Measurements from ENCODE around the gene CNIH2. TPM values are rescaled to one million over a fixed set of nuclear protein-coding genes. Genes with fewer than 3 reads are reported as not detected.

The CNIH2 gene
- total RNA-seq, 1 donor from 2014 or later = 2.7 TPM

DNA sequence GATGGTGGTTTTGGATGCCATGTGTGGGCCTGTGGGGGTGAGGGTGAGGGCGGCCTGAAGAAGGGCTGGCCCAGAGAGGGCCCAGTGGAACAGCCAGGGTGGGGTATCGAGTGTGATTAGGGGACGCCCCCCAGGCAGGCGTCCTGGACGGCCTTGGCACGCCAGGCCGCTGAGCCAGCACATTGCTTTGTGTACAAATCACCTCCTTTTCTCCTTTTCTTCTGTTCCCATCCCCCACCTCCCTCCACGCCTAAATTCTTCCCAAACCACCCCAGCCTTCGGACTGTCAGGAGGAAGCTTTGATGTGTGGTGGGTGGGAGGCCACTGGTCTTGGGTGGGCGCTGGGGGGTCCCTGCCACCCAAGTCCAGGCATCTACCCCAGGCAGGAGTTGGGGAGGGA, 46.7 kb downstream of the CNIH2 start:
- H3K9me3 Mint-ChIP-seq = no peaks in the 10 kb centered on the region
- DNase-seq = no peak
- H3K36me3 Mint-ChIP-seq (ENCODE audit: low read depth) = no peaks in the 10 kb centered on the region
- peaks cover 39% of the 10 kb centered on the region for H3K4me1 Mint-ChIP-seq
- H3K27ac Mint-ChIP-seq = no peak overlapping the region
- H3K4me3 Mint-ChIP-seq = no peak overlapping the region
- intact Hi-C loops (cut with micrococcal nuclease) = no loop called here
- no peaks in the 10 kb centered on the region for H3K27me3 Mint-ChIP-seq

GRCh38 chr11:66325263-66325671, 47.3 kb downstream of the CNIH2 start:
- H3K27ac Mint-ChIP-seq = no peak overlapping the region
- intact Hi-C loops (cut with micrococcal nuclease) = no loop called here
- H3K27me3 Mint-ChIP-seq = no peaks in the 10 kb centered on the region
- no peak for DNase-seq
- no peaks in the 10 kb centered on the region for H3K9me3 Mint-ChIP-seq
- no peaks in the 10 kb centered on the region for H3K36me3 Mint-ChIP-seq (ENCODE audit: low read depth)
- no peak overlapping the region for H3K4me3 Mint-ChIP-seq
- H3K4me1 Mint-ChIP-seq = peaks cover 37% of the 10 kb centered on the region

DNA sequence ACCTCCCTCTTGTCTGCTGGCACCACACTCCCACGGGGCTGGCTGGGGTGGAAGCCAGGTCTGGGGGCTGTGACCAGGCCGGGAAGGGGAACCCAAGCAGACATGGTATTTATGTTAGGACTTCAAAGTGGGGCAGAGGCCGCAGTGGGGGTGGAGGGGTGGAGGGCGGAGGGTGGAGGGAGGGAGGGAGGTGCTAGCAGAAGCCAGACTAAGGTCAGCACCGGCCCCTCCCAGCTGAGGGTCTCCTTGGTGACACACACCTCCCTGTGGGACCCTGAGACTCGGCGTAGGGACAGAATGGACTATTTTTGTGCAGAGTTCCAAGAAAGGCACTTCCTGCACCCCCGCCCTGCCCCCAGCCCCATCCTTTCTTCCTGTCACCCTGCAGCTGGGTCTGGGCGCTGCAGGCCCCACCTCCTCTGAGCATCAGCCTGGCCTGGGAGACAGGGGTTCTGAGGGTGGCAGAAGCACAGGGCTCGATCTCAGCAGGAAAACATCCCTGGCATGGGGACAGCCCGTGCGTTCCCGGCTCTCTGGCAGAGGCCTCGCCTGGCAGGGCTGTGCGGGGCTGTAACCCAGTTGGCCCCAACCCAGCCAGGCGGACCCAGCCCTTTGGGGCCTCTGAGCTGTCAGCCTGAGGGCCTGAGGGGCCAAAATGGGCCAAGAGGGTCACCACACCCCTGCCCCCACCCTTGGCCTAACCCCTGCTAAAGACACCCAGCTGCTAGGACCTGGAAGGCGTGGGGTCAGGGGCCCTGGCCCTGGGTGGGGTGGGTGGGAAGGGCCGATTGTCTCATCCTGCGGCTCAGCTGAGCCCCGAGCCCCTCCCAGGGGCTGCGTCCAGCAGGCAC, 48.5 kb downstream of the CNIH2 start:
- Mint-ChIP-seq H3K36me3 (ENCODE audit: low read depth) (no peaks in the 10 kb centered on the region), H3K4me3 (peak overlapping the region; percentile 48), H3K4me1 (peaks cover 37% of the 10 kb centered on the region)

DNA sequence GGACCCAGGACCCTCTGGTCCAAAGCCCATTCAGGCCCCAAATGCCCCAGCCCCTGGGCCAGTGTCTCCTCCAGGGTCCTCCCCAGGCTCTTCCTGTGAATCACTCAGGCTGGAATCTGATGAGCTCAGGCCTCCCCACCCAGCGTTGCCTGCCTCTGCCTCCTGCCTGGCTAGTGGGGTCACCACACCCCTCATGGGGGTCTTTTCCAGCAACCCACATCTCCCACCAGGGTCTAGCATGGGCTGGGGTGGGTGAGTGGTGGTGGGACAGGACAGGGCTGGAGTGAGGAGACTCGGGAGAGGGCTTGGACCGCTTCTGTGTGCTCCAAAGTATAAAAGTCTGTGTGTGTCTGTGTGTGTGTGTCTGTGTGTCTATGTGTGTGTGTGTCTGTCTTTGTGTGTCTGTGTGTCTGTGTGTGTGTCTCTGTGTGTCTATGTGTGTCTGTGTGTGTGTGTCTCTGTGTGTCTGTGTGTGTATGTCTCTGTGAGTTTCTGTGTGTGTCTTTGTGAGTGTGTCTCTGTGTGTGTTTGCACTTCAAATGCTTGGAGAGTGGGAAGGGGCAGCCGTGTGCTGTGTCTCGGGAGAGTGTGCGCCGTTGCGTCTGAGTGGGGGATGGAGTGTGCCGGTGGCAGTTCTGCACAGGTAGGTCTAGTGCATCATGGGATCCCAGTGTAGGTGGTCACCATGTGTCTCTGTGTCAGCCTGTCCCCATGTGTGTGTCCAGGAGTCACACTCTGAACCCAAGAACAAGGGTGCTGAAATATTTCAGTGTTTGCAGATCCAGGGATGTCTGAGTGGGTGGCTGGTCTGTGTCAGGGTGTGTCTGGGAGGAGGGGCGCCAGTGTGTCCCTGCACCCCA, 49.4 kb downstream of the CNIH2 start:
- Mint-ChIP-seq H3K4me1 (peaks cover 37% of the 10 kb centered on the region), H3K27ac (peak overlapping the region; percentile 72), H3K9me3 (no peaks in the 10 kb centered on the region), H3K36me3 (ENCODE audit: low read depth) (no peaks in the 10 kb centered on the region), H3K27me3 (no peaks in the 10 kb centered on the region), H3K4me3 (peak overlapping the region; percentile 15)
- intact Hi-C loops (cut with micrococcal nuclease) = loop anchor here (1.0 kb wide), 3 partner anchors 15 to 105 kb away; partner anchors contain the start of gene YIF1A
- DNase-seq = no peak

More for the DNA sequence above, 48.5 kb downstream of the CNIH2 start:
- intact Hi-C loops (cut with micrococcal nuclease) = no loop called here
- Mint-ChIP-seq H3K9me3 (no peaks in the 10 kb centered on the region), H3K27me3 (no peaks in the 10 kb centered on the region), H3K27ac (peak overlapping the region; percentile 83)
- DNase-seq = peak; percentile 86

DNA sequence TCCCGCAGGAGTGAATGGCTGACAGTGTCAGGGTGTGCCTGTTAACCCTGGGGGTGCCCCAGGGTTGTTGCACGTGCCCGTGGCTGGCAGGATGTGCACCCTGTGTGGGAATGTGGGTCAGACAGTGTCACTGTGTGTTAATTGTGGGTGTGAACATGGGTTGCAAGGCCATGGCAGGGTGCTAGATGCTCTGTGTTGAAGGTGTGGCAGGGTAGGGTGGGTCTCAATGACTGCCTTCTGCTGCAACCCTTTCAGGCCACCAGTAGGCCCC, 50.0 kb downstream of the CNIH2 start:
- no peaks in the 10 kb centered on the region for H3K27me3 Mint-ChIP-seq
- H3K36me3 Mint-ChIP-seq (ENCODE audit: low read depth) = no peaks in the 10 kb centered on the region
- intact Hi-C loops (cut with micrococcal nuclease) = loop anchor here (1.0 kb wide), 3 partner anchors 16 to 106 kb away; partner anchors contain the start of gene YIF1A
- peak overlapping the region; percentile 72 for H3K27ac Mint-ChIP-seq
- H3K9me3 Mint-ChIP-seq = no peaks in the 10 kb centered on the region
- H3K4me3 Mint-ChIP-seq = peak overlapping the region; percentile 34
- peak; percentile 73 for DNase-seq
- H3K4me1 Mint-ChIP-seq = peaks cover 37% of the 10 kb centered on the region

GRCh38 chr11:66328302-66329144, 50.5 kb downstream of the CNIH2 start:
- Mint-ChIP-seq H3K4me3 (peak overlapping the region; percentile 34), H3K36me3 (ENCODE audit: low read depth) (no peaks in the 10 kb centered on the region)

DNA sequence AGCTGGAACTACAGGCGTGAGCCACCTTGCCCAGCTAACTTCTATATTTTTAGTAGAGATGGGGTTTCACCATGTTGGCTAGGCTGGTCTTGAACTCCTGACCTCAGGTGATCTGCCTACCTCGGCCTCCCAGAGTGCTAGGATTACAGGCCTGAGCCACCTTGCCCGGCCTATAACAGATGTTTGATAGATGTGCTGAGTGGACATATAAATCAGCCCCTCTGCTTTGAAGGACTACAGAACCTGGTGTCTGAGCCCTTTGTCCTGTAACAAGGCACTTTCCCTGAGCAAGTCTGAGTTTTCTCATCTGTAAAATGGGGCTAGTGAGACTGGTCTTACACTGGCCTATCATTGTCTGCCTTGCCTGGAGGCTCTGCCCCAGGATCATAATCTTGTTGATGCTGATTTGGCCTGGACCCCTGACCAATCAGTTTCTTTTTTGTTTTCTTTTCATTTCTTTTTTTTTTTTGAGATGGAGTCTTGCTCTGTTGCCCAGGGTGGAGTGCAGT, 51.2 kb downstream of the CNIH2 start:
- no peaks in the 10 kb centered on the region for H3K36me3 Mint-ChIP-seq (ENCODE audit: low read depth)
- no peak overlapping the region for H3K27ac Mint-ChIP-seq
- H3K4me1 Mint-ChIP-seq = peaks cover 32% of the 10 kb centered on the region
- intact Hi-C loops (cut with micrococcal nuclease) = no loop called here
- H3K27me3 Mint-ChIP-seq = no peaks in the 10 kb centered on the region
- no peak for DNase-seq
- no peak overlapping the region for H3K4me3 Mint-ChIP-seq
- no peaks in the 10 kb centered on the region for H3K9me3 Mint-ChIP-seq

More at GRCh38 chr11:66328302-66329144, 50.5 kb downstream of the CNIH2 start:
- Mint-ChIP-seq H3K9me3 (no peaks in the 10 kb centered on the region), H3K4me1 (peaks cover 37% of the 10 kb centered on the region), H3K27me3 (no peaks in the 10 kb centered on the region), H3K27ac (peak overlapping the region; percentile 72)
- intact Hi-C loops (cut with micrococcal nuclease) = loop anchor here (1.0 kb wide), 3 partner anchors 16 to 106 kb away; partner anchors contain the start of gene YIF1A
- peak; percentile 94 for DNase-seq

DNA sequence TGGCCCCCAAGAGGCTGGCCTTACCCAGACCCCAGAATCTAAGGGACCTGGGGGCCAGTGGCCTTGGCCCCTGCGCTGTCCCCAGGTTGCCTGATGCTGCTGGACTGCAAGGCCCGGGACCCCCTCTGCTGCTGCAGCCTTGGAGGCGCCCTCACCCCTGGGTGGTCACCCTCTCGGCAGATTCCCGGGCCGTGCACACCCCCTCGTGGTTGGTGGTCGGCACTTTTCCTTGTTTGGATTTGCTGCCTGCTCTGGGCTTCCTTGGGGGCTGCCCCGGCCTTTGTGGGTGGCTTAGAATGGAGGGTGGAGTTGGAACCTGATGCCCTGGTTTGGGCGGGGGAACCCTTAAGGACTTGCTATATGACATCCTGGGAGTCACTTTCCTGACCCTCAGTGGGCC, 53.0 kb downstream of the CNIH2 start:
- Mint-ChIP-seq H3K27me3 (peaks cover 2% of the 10 kb centered on the region), H3K9me3 (no peaks in the 10 kb centered on the region), H3K4me3 (no peak overlapping the region), H3K36me3 (ENCODE audit: low read depth) (no peaks in the 10 kb centered on the region), H3K27ac (no peak overlapping the region), H3K4me1 (peaks cover 23% of the 10 kb centered on the region)
- DNase-seq = no peak
- intact Hi-C loops (cut with micrococcal nuclease) = no loop called here

DNA sequence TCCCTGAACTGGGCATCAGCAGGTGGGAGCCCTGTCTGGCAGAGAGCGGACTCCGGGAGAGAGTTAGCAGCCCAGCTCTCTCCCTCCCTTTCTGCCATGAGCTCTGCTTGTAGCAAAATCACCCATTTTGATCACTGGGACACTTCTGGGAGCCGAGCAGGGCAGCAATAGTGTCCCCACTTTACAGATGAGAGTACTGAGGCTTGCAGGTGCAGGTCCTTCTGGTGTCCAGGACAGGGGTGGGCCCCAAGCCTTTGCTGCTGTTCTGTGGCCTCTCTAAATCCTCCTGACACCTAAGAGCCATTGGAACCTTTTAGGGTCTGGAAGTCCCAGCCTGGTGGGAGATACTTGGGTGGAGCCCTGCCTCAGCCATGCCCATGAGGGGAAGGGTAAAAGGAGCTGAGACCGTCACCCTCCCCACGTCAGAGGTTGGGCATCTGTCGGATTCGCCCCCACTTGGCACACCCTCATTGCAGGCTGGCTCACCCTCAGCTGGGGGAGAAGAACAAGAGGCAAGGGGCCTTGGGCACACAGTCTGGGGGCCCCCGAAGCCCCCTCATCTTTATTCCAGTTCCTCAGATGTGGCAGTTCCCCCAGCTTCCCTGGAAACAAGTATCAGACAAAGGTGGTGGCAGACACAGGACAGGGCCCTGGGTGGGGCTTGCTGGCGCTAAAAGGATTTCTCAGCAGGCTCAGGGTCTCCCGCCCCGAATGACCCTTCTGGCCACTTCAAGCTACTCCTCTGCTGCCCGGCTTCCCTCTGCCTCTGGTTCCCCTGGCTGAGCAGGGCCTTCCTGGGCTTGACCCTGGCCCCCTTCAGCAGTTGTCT, 53.8 kb downstream of the CNIH2 start:
- no peak overlapping the region for H3K4me3 Mint-ChIP-seq
- no peaks in the 10 kb centered on the region for H3K36me3 Mint-ChIP-seq (ENCODE audit: low read depth)
- DNase-seq = no peak
- peaks cover 24% of the 10 kb centered on the region for H3K4me1 Mint-ChIP-seq
- peaks cover 2% of the 10 kb centered on the region for H3K27me3 Mint-ChIP-seq
- H3K9me3 Mint-ChIP-seq = no peaks in the 10 kb centered on the region
- H3K27ac Mint-ChIP-seq = no peak overlapping the region
- intact Hi-C loops (cut with micrococcal nuclease) = no loop called here

DNA sequence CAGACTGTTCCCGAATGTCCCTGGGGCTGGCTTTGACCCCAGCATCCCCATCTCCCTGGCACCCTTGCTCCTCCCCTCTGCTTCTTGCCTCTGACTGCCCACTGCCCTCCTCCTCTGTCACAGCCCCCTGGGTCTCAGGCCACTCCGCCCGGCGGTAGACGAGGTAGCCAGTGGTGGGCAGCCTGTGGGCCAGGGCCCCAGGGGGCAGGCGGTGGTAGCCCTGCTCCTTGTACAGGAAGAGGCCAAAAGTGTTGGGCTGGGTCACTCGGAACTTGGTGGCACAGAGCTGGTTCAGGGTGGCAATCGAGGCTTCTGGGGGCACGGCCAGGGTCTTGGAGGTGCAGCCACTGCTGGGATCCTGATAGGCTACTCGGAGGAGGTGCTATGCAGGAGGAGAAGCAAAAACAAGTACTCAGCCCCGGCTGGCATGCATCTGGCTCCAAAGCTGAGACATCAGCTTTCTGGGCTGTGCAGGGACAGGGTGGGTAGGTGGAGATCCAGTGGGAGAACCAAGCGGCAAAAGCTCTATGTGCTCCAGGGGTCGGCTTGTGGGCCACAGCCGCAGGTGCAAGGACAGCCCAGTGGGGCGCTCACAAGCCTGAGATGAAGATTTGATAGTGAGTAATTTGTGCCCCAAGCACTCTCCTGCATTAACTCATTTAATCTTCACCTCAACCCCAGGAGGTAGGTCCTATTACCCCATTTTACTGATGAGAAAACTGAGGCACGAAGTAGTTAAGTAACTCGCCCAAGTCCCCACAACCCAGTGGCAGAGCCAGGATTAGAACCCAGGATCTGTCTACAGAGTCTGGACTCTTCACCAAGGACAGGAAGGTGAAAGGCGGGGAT, 54.6 kb downstream of the CNIH2 start:
- Mint-ChIP-seq H3K4me3 (no peak overlapping the region), H3K36me3 (ENCODE audit: low read depth) (peaks cover 3% of the 10 kb centered on the region), H3K4me1 (peaks cover 27% of the 10 kb centered on the region), H3K9me3 (no peaks in the 10 kb centered on the region), H3K27ac (no peak overlapping the region), H3K27me3 (peaks cover 2% of the 10 kb centered on the region)
- intact Hi-C loops (cut with micrococcal nuclease) = no loop called here
- DNase-seq = no peak

GRCh38 chr11:66333220-66333877, 55.4 kb downstream of the CNIH2 start:
- Mint-ChIP-seq H3K27me3 (peaks cover 2% of the 10 kb centered on the region), H3K36me3 (ENCODE audit: low read depth) (peaks cover 6% of the 10 kb centered on the region), H3K4me3 (no peak overlapping the region), H3K4me1 (peaks cover 20% of the 10 kb centered on the region), H3K27ac (no peak overlapping the region), H3K9me3 (no peaks in the 10 kb centered on the region)
- DNase-seq = no peak
- intact Hi-C loops (cut with micrococcal nuclease) = no loop called here

All from activated CD4-positive, alpha-beta T cell treated with anti-CD3 and anti-CD28 coated beads, Interleukin-2, amount 10 ng/mL, durations not matched to agents 24 days and 14 days (primary cell).